Neural cell (in vitro differentiated cells): ENCODE data around the gene RASAL3.

Experiments
- EZH2 ChIP-seq: fragments of 200-600, 300-800 bp; shearing (Covaris generic), sonication (generic); IDR thresholded peaks from 2 replicates; pipeline ENCODE4 v1.6.1; 2014; ENCODE audit warnings: antibody characterized with exemption, low read length, borderline replicate concordance, mild to moderate bottlenecking; ENCODE audit not compliant: insufficient read depth, poor library complexity, severe bottlenecking
- POLR2AphosphoS5 ChIP-seq: IDR thresholded peaks from 2 replicates; pipeline ENCODE4 v1.6.1; 2012
- SMC3 ChIP-seq: fragments of 450-650 bp; conservative IDR thresholded peaks from 2 replicates; pipeline ENCODE4 v1.6.1; 2014; ENCODE audit warnings: antibody characterized with exemption, mild to moderate bottlenecking, moderate library complexity; ENCODE audit not compliant: poor library complexity
- TAF1 ChIP-seq: IDR thresholded peaks from 2 replicates; pipeline ENCODE4 v1.6.1; 2012; ENCODE audit warnings: low read depth
- TF ChIP-seq, protein P1 (sequence below): fragments of 450-650 bp; IDR thresholded peaks from 2 replicates; pipeline ENCODE4 v1.5.1; 2014; ENCODE audit warnings: antibody characterized with exemption, mild to moderate bottlenecking, moderate library complexity; ENCODE audit not compliant: poor library complexity, severe bottlenecking
- TF ChIP-seq, protein P2 (sequence below): IDR thresholded peaks from 2 replicates; pipeline ENCODE4 v1.6.1; 2012; ENCODE audit warnings: borderline replicate concordance

DNA sequence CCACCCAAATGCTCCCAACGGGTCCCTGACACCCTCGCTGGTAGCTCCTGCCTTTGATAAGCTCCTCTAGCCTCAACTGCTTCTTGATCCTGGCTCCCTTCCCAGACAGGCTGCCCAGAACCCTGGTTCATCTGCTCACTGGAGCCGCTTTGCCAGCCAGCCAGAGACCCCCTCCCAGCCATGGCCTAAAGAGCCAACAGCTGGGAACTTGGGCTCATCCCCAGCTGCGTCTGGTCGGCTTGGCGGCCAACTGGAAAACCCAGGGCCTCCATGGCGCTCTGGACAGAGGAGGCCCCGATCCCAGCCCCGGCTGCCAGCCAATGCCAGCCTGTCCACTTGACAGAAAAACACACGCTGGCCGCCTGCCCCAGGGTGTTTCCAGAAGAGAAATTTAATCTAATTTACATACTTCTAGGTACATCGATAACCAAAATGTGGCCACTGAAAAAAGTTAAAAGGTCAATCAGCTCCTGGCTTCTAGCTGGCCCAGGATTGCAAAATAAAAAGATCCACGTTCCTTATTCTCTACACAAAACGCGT is 42.6 kb downstream of the RASAL3 start:
- TF ChIP-seq SMC3 (no peak), POLR2AphosphoS5 (no peak), TAF1 (no peak), EZH2 (no peak)
- TF ChIP-seq, protein P1, sequence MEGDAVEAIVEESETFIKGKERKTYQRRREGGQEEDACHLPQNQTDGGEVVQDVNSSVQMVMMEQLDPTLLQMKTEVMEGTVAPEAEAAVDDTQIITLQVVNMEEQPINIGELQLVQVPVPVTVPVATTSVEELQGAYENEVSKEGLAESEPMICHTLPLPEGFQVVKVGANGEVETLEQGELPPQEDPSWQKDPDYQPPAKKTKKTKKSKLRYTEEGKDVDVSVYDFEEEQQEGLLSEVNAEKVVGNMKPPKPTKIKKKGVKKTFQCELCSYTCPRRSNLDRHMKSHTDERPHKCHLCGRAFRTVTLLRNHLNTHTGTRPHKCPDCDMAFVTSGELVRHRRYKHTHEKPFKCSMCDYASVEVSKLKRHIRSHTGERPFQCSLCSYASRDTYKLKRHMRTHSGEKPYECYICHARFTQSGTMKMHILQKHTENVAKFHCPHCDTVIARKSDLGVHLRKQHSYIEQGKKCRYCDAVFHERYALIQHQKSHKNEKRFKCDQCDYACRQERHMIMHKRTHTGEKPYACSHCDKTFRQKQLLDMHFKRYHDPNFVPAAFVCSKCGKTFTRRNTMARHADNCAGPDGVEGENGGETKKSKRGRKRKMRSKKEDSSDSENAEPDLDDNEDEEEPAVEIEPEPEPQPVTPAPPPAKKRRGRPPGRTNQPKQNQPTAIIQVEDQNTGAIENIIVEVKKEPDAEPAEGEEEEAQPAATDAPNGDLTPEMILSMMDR: no peak
- TF ChIP-seq, protein P2, sequence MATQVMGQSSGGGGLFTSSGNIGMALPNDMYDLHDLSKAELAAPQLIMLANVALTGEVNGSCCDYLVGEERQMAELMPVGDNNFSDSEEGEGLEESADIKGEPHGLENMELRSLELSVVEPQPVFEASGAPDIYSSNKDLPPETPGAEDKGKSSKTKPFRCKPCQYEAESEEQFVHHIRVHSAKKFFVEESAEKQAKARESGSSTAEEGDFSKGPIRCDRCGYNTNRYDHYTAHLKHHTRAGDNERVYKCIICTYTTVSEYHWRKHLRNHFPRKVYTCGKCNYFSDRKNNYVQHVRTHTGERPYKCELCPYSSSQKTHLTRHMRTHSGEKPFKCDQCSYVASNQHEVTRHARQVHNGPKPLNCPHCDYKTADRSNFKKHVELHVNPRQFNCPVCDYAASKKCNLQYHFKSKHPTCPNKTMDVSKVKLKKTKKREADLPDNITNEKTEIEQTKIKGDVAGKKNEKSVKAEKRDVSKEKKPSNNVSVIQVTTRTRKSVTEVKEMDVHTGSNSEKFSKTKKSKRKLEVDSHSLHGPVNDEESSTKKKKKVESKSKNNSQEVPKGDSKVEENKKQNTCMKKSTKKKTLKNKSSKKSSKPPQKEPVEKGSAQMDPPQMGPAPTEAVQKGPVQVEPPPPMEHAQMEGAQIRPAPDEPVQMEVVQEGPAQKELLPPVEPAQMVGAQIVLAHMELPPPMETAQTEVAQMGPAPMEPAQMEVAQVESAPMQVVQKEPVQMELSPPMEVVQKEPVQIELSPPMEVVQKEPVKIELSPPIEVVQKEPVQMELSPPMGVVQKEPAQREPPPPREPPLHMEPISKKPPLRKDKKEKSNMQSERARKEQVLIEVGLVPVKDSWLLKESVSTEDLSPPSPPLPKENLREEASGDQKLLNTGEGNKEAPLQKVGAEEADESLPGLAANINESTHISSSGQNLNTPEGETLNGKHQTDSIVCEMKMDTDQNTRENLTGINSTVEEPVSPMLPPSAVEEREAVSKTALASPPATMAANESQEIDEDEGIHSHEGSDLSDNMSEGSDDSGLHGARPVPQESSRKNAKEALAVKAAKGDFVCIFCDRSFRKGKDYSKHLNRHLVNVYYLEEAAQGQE: no peak
